GM18861 (cell line): ENCODE measurements around the gene ACKR2.

Experiments
- ATAC-seq: cut with Tn5 transposase; IDR thresholded peaks from one replicate; pipeline ENCODE4 v1.9.1; 2021; ENCODE audit not compliant: unreplicated experiment

ACKR2 gene

DNA sequence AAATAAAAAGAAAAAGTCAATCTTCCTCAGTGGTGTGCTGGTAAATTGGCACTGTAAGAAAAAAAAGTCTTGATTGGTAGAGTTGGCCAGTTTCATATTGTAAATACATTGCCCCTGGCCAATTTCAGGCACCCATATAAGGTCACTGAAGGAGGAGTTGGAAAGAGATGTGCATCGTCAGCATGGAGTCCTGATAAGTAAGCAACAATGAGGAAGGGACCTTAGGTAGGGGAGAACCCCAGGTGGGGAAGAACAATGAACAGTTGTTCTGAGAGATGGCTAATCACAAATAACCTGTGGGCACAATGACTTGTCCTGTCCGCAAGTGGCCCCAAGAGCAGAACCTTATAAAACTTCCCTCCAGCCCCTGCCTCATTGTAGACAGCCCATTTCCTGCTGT lies 75.1 kb downstream of the ACKR2 start:
- no peak for ATAC-seq

DNA sequence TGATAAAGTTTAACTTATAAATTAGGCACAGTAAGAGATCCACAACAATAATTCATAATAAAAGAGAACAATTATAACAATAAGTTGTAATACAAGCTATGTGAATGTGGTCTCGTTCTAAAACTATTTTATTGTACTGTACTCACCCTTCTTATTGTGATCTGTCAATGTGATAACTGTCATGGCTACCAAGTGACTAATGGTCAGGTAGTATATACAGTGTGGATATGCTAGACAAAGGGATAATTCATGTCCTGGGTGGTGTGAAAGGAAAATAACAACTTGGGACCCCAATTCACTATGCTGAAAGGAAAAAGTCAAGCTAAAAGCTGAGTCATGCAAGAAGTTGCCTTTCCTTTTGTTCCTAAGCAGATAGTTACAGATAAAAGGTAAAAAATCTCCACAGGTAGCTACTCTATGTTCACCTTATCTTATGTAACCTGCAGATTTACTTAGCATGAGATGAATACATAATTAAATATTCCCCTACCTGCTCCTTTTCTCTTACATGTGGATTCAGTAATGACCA lies 77.1 kb downstream of the ACKR2 start:
- ATAC-seq: no peak

DNA sequence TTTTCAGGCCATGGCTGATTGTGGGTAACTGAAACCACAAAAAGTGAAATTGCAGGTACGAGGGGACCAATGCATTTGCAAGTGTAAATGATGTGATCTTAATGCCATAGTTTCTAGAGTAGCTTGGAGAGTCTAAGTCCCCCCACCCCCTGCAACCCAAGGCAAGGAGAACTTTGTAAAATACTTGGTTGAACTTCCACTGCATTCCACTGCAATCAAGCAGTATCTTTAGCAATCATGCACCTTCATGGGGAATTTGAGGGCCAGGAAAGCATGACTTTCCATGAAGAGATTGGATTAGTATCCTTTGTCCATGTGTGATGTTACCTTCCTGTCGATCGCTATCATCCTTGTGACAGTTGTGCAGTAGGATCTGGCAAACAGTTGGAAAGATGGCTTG lies 77.8 kb downstream of the ACKR2 start:
- no peak for ATAC-seq

DNA sequence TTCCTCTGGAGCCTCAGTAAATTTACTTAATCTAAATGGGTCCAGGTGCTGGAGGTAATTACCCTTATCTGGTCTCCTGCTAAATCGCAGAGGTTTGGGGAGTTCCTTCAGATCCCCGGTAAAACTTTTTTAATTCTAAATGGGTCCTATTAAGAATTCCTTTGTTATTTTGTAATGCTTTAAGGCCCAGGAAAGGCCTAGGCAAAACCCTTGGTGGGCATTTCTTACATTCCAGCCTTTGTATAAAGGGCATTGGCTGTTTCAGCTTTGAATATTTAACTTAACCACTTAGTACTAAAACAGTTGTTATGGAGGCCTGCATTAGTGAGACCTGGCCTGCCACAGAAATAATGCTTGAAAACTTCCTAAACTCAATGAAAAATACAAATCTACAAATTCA lies 81.8 kb downstream of the ACKR2 start:
- no peak for ATAC-seq

DNA sequence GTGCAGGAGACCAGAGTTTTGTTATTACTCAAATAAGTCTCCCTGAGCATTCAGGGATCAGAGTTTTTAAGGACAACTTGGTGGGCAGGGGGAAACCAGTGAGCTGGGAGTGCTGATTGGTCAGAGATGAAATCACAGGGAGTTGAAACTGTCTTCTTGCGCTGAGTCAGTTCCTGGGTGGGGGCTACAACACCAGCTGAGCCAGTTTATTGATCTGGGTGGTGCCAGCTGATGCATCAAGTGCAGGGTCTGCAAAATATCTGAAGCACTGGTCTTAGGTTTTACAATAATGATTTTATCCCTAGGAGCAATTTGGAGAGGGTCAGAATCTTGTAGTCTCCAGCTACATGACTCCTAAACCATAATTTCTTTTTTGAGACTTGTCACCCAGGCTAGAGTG lies 82.9 kb downstream of the ACKR2 start:
- ATAC-seq: no peak

DNA sequence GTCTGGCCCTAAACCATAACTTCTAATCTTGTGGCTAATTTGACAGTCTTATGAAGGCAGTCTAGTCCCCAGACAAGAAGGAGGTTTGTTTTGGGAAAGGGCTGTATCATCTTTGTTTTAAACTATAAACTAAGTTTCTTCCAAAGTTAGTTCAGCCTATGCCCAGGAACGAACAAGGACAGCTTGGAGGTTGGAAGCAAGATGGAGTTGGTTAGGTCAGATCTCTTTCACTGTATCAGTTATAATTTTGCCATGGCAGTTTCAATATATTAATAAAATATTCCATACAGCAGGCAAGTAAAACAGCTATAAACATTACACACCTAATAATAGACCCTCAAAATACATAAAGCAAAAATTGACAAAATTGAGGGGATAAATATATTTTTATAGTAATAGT lies 83.6 kb downstream of the ACKR2 start:
- no peak for ATAC-seq

DNA sequence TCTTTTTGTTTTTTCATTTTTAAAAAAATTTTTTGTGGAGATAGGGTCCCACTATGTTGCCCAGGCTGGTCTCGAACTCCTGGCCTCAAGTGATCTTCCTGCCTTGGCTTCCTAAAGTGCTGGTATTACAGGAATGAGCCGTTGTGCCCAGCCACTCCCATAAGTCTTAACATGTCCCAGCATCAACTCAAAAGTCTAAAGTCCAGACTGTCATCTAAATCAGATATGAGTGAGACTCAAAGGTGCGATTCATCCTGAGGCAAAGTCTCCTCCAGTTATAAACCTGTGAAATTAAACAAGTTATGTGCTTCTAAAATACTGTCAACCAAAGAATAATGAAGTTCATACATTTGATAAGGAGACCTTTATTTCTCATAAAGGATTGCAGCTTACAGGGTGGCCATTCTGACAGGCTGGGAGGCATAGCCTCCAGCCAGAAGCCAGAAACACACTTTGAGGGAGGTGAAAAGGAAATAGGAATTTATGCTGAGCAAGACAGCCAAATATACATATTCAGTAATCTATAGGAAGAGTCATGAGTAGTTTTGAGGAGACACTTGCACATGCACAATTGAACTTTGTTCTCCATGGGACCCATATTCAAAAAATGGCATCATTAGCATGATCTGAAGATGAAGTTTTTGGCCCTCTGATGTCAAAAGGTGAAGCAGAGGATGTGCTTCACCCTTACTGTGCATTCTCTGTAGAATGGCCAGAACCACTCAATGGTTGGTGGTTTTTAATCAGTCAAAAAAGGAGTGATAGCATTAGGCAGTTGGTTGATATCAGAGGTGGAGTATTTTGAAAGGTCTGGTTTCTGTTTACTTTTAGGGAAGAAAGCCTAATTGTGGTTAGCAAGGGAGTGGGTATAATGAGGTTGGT lies 85.7 kb downstream of the ACKR2 start:
- no peak for ATAC-seq

DNA sequence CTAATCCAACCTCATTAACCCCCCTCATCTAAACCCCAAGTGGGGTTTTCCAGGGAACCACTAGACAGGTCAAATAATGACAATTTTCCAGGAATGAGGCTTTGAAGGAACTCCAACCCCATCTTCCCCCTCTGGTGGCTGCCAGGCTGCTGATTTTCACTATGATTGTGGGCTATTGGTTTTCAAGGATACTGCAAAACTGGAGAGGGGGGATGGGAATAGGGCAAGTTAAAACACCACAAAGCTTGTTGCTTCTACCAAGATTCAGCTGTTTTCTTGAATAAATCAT lies 86.3 kb downstream of the ACKR2 start:
- ATAC-seq: no peak

DNA sequence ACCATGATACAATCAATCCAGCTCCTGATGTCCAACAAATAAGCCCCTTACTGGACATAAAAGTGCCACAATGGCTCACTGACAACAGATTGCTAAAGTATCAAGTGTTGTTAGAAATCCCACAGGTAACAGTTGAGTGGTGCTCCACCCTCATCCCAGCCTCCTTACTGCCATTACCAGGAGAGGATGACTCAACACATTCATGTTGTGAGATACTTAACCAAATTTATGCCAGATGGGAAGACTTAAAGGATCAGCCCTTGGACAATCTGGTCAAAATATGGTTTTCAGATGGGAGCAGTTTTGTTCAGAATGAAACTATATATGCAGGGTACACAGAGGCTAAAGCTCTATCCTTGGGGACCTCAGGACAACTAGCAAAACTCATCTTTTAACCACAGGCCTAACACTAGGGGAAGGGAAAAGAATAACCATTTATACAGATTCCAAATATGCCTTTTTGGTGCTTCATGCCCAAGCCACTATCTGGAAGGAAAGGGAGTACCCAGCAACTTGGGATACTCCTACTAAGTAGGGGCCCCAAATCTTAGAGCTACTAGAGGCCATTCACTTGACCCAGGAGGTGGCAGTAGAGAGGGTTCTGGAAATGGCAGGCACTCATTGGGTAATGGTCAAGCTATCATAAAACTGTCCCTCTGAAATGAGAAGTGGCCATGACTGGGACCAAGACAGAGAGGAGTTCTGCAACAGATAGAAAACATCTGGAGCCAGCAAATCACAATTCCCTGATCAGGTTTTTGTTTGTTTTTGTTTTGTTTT lies 89.8 kb downstream of the ACKR2 start:
- no peak for ATAC-seq

DNA sequence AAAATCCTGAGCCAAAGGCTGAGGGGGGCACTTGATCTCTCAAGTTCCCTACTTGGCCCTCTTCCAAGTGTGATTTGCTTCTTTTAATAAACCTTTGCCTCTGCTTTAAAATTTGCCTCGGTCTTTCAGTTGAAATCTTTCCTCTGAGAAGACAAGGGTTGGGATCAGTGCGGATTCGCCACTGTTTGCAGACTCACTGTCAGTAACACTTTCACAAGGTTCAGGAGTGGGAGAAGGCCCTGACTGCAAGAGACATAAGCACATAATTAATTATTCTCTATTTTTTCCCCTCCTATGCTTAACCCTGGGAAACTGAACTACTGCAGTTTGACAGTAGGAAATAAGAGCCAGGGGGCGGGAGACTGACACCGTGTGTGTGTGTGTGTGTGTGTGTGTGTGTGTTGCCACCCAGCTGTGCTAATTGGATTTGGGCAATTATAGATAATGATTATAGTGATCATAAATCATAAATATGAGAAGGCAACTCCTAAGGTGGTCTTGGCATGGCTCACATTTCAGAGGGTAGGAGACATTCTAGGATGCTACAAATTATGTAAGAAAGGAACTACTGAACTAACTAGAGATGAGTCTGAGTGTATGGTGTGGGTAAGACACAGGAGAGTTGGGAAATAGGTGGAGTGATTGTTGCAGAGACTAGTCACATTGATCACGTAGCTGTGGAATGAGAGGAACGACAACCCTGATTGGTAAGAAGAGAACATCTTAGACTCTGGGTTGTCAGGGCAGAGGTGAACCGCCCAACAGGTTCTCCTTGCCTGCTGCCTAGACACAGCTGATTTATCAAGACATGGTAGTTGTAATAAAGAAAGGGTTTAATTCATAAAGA lies 91.2 kb downstream of the ACKR2 start:
- no peak for ATAC-seq

DNA sequence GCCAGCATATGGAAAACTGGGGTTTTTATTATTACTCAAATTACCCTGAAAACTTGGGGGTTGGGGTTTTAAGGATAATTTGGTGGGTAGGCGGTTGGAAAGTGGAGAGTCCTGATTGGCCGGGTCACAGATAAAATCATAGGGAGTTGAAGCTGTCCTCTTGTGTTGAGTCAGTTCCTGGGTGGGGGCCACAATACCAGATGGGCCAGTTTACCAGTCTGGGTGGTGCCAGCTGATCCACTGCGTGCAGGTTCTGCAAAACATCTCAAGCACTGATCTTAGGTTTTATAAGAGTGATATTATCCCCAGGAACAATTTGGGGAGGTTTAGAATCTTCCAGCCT lies 91.8 kb downstream of the ACKR2 start:
- ATAC-seq: no peak

DNA sequence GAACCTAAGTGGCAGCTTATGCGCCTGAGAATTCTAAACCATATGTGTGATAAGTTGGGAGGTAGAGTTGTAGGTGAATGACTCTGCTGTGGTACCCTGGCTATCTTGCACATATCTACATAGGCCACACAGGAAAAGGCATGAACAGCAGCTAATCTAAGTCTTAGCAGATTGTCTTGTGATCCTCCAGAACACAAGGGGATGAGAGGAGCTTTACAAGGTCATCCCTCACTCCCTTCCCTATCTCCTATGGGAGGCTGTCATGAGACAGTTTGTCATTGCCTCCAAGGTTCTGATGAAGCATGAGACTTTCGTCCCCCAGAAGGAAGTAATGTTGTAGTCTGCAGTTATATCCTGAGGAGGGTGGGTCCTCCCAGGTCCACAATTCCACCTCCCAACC lies 93.0 kb downstream of the ACKR2 start:
- ATAC-seq: no peak

DNA sequence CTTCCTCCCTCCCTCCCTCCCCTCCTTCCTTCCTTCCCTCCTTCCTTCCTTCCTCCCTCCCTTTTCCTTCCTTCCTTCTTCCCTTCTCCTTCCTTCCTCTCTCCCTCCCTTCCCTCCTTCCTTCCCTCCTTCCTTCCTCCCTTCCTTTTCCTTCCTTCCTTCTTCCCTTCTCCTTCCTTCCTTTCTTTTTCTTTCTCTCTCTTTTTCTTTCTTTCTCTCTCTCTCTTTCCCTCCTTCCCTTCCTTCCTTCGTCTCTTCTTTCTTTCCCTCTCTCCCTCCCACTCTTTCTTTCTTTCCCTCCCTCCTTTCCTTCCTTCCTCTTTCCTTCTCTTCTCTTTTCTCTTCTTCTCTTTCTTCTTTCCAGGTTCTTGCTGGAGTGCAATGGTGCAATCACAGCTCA lies 94.8 kb downstream of the ACKR2 start:
- ATAC-seq: no peak

DNA sequence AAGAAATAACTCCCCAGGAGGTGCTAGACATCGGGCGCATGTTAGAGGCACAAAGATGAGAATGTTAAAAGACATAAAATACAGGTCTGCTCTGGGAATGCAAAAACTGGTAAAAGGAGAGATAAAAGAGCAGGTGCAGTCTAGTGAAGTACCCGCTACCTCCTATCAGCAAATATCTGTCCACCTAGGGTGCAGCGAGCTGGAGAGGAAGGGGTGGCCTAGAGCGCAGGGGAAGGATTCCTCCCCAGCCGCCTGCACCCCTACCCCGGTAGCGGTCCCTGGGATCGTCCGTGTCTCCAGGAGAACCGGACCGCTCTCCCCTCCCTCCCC lies 96.5 kb downstream of the ACKR2 start:
- no peak for ATAC-seq

DNA sequence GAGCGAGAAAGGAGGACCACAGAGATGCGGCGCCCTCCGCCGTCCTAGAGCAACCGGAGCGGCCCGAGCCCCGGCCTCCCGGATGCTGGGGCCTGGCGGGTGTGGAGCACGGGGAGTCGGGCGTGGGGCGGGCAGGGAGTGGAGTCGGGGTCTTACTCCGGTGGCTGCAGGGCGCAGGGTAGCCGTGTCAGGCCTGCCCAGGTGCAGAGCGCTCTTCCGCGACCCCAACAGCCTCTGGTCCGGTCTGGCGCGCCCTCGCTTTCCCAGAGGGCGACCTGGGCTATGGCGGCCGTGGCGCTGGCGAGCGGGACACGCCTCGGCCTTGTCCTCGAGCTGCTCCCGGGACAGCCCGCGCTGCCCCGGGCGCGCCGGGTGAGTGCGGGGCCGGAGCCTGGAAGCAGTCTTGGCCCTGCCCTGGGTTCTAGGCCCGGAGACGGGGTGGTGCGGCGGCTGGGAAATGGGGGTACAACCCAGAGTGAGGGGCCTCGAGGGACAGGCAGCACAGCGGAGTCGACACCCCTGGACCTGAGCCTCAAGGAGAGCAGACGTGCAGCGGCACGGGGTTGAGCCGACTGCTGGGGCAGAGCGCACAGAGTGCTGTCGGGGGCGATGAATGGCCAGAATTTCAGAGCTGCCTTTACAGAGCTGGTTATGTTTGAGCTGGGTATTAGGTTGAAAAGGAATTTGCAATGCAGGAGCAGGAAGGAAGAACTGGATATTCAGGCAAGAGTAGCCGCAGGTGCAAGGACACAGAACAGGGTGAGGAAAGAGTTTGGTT lies 97.0 kb downstream of the ACKR2 start, which contains the start of gene ZNF662:
TSS of gene ZNF662 (plus strand) at position 73 of the 778 bp plus-strand sequence. CDS start 1,973 bp downstream, outside the sequence.
- no peak for ATAC-seq

DNA sequence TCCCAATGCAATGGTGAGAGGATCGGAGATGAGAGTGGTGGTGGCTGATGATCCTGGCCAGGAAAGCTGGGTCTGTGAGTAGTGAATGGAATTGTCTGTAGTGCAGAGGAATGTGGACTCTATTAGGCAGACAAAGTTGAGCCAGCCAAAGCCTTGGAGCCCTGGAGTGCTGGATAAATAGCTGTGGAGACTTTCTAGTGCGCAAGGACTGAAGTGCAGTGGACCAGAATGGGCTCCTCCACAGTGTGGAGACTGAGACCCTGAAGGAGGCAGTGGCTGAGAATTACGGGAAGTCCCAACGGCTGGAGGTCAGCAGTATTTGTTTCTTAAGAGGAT lies 97.6 kb downstream of the ACKR2 start:
- no peak for ATAC-seq

DNA sequence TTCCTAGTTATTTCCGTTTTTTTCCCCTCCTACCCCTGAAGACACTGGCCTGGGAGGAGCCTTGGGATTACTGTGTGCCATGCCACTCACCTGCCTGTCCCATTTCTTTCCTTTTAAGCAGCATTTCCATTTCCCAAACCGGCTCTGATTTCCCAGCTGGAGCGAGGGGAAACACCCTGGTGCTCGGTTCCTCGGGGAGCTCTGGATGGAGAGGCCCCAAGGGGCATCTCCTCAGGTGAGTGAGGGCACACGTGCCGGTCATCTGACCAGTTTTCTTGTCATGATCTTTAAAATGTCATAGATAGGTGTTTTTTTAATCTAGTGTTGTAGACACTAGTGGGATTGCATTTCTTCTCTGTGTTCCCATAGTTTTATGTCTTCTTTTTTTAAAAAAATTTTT lies 99.4 kb downstream of the ACKR2 start:
- ATAC-seq: no peak

DNA sequence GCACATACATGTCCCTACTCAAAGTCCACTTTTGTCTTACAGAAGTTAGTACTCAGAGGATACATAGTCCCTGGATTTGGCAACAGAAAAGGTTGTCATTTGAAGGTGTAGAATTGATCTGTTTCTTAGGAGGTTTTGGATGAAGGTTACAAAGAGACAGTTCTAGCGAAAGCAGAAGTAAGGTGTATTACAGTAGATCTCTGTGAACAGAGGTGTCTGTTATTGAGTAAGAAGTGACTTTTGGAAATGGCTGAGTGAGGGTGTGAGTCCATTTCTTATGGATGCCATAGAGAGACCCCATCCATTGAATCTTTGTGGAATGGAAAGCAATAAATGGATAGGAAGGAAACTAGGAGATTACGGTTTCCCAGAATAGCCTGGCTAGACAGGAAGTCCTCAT lies 102.3 kb downstream of the ACKR2 start:
- no peak for ATAC-seq

DNA sequence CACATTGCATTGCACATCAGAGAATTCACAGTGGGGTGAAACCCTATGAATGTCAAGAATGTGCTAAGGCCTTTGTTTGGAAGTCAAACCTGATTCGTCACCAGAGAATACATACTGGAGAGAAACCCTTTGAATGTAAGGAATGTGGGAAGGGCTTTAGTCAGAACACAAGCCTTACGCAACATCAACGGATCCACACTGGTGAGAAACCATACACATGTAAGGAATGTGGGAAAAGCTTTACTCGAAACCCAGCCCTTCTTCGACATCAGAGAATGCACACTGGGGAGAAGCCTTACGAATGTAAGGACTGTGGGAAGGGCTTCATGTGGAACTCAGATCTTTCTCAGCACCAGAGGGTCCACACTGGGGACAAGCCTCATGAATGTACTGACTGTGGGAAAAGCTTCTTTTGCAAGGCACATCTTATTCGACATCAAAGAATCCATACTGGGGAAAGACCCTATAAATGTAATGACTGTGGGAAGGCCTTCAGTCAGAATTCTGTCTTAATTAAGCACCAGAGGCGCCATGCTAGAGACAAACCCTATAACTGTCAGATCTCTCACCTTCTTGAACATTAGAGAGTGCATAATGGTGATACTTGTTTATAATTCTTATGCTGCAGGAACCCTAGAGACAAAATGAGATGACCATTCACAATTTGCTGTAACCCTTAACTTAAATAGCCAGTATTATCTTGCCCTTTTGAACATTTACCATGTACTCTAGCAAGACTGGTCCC lies 105.7 kb downstream of the ACKR2 start:
- no peak for ATAC-seq
